HepG2 (cell line): ENCODE data around the gene STOM. TPM values are rescaled to one million over a fixed set of nuclear protein-coding genes. Genes with fewer than 3 reads are reported as not detected.

ENCODE experiments used
- ARNT2 ChIP-seq: sonication (generic); formaldehyde crosslinking; IDR thresholded peaks from 2 replicates; pipeline ENCODE4 v1.8.0; 2022; ENCODE audit warnings: mild to moderate bottlenecking, low read depth, missing genetic modification reagents, moderate library complexity
- ATF7-NPFF ChIP-seq: sonication (generic); formaldehyde crosslinking; IDR thresholded peaks from 2 replicates; pipeline ENCODE4 v1.8.1; 2023; ENCODE audit warnings: mild to moderate bottlenecking, low read depth, missing genetic modification reagents, moderate library complexity
- SMAD3 ChIP-seq: sonication (generic); formaldehyde crosslinking; IDR thresholded peaks from 2 replicates; pipeline ENCODE4 v1.4.0; 2020; ENCODE audit warnings: missing genetic modification reagents
- STAG1 ChIP-seq: sonication (generic); formaldehyde crosslinking; IDR thresholded peaks from 2 replicates; pipeline ENCODE4 v1.4.0; 2020; ENCODE audit warnings: missing genetic modification reagents
- TCF7 ChIP-seq: sonication (generic); IDR thresholded peaks from 2 replicates; pipeline ENCODE4 v1.6.1; 2016; ENCODE audit warnings: antibody characterized with exemption, low read depth
- ZNF30 ChIP-seq: sonication (generic); formaldehyde crosslinking; IDR thresholded peaks from 2 replicates; pipeline ENCODE4 v1.5.0; 2020; ENCODE audit warnings: mild to moderate bottlenecking, missing genetic modification reagents
- ZNF350 ChIP-seq: sonication (generic); formaldehyde crosslinking; IDR thresholded peaks from 2 replicates; pipeline ENCODE4 v1.4.0; 2020; ENCODE audit warnings: mild to moderate bottlenecking, low read depth, missing genetic modification reagents, borderline replicate concordance
- ZNF746 ChIP-seq: sonication (generic); formaldehyde crosslinking; IDR thresholded peaks from 2 replicates; pipeline ENCODE4 v1.8.0; 2022; ENCODE audit warnings: mild to moderate bottlenecking, missing genetic modification reagents
- ZSCAN21 ChIP-seq: sonication (generic); formaldehyde crosslinking; IDR thresholded peaks from 2 replicates; pipeline ENCODE4 v1.8.0; 2022; ENCODE audit warnings: mild to moderate bottlenecking, missing genetic modification reagents, moderate library complexity, borderline replicate concordance
- ZSCAN29 ChIP-seq: sonication (generic); formaldehyde crosslinking; conservative IDR thresholded peaks from 2 replicates; pipeline ENCODE4 v1.4.0; 2020; ENCODE audit warnings: mild to moderate bottlenecking, missing genetic modification reagents
- polyA plus RNA-seq, 8 experiments: library from polyadenylated mRNA; depleted of rRNA in 3 of 8; stranded (reverse) in 7 of 8; unstranded in 1 of 8; fragments of >200 nt; fragmentation: Illumina TruSeq in 4 of 8; extraction: Trizol in 4 of 8; gene quantifications; 2 replicates each; pipeline versions ENCODE4 v1.2.1 to v1.2.3, GENCODE V29; 2011 to 2016; ENCODE audit warnings: low read depth in 4 of 8, missing spikeins in 1 of 8, mixed read lengths in 1 of 8; ENCODE audit not compliant: insufficient read depth in 1 of 8
- total RNA-seq, 5 experiments: library from RNA; depleted of rRNA; stranded (reverse); fragments of >200 nt; fragmentation: Illumina TruSeq; extraction: Trizol; gene quantifications; 2 replicates each; pipeline ENCODE4 v1.2.3, GENCODE V29; 2016; ENCODE audit warnings: low read depth in 1 of 5
- TF ChIP-seq, protein P1 (sequence below): sonication (generic); formaldehyde crosslinking; IDR thresholded peaks from 2 replicates; pipeline ENCODE4 v1.4.0; 2020; ENCODE audit warnings: missing genetic modification reagents, borderline replicate concordance
- TF ChIP-seq, protein P2 (sequence below): sonication (generic); formaldehyde crosslinking; IDR thresholded peaks from 2 replicates; pipeline ENCODE4 v1.4.0; 2020; ENCODE audit warnings: missing genetic modification reagents, borderline replicate concordance
- TF ChIP-seq, protein P3 (sequence below): fragments of 450-650 bp; IDR thresholded peaks from 2 replicates; pipeline ENCODE4 v1.6.1; 2017
- TF ChIP-seq, protein P4 (sequence below): sonication (generic); formaldehyde crosslinking; IDR thresholded peaks from 2 replicates; pipeline ENCODE4 v1.8.0; 2022; ENCODE audit warnings: low read depth, missing genetic modification reagents

Gene STOM
- total and polyA plus RNA-seq, 2 of the 13 experiments (the other 11 are each of a cell fraction or from before 2014, with no cell fraction given): 43.6 to 165 TPM

DNA sequence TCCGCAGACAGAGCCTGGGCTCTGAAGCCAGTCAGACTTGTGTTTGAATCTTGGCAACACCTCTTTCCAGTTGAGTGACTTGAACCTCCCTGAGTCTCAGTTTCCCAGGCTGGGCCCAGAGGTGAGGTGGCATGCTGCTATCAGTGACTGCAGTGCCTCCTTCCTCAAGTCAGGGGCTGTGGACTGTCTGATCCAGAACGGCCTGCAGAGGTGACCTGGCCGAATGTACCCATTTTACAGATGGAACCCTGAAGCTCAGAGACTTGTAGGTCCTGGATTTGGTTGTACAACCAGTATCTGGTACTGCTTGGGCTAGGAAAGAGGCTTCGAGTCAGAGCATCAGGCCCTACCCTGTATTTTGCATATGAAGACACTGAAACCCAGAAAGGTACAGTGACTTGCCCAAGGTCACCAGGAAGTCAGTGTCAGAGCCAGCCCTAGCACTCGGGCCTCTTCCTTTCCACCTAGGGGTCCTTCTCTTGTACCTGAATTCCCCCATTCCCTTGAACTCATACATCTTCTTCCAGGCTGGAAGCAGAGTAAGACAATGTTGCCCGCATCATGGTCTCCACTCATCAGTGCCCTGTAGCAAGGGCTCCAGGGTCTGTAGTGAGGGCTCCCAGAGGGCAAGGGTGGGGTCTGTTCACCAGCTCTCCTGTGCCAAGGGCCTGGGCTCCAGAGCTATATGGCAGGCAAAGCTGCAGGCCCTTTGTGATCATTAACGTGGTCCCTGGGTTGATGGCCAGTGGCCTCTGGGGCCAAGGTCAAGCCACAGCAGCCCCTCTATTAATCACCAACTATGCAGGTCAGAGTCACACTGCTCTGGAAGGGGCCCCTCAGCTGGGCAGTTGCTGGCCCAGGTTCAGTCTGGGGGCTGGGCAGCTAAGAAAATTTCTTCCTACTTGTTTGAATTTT, 73.6 kb downstream of the STOM start (continued):
- TF ChIP-seq, protein P1, sequence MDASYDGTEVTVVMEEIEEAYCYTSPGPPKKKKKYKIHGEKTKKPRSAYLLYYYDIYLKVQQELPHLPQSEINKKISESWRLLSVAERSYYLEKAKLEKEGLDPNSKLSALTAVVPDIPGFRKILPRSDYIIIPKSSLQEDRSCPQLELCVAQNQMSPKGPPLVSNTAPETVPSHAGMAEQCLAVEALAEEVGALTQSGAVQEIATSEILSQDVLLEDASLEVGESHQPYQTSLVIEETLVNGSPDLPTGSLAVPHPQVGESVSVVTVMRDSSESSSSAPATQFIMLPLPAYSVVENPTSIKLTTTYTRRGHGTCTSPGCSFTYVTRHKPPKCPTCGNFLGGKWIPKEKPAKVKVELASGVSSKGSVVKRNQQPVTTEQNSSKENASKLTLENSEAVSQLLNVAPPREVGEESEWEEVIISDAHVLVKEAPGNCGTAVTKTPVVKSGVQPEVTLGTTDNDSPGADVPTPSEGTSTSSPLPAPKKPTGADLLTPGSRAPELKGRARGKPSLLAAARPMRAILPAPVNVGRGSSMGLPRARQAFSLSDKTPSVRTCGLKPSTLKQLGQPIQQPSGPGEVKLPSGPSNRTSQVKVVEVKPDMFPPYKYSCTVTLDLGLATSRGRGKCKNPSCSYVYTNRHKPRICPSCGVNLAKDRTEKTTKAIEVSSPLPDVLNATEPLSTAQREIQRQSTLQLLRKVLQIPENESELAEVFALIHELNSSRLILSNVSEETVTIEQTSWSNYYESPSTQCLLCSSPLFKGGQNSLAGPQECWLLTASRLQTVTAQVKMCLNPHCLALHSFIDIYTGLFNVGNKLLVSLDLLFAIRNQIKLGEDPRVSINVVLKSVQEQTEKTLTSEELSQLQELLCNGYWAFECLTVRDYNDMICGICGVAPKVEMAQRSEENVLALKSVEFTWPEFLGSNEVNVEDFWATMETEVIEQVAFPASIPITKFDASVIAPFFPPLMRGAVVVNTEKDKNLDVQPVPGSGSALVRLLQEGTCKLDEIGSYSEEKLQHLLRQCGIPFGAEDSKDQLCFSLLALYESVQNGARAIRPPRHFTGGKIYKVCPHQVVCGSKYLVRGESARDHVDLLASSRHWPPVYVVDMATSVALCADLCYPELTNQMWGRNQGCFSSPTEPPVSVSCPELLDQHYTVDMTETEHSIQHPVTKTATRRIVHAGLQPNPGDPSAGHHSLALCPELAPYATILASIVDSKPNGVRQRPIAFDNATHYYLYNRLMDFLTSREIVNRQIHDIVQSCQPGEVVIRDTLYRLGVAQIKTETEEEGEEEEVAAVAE: peak; percentile 30; the same call in 1 of the 2 replicates
- peak; percentile 71; the same call in 1 of the 2 replicates for TF ChIP-seq ZNF350
- no peak for TF ChIP-seq ZSCAN29
- no peak for TF ChIP-seq ATF7-NPFF (CRISPR knock-in tag)
- TF ChIP-seq ZNF746 (CRISPR knock-in tag): peak; percentile 80
- TF ChIP-seq SMAD3 (CRISPR knock-in tag): peak; percentile 68; the same call in 1 of the 2 replicates
- no peak for TF ChIP-seq TCF7
- TF ChIP-seq, protein P2, sequence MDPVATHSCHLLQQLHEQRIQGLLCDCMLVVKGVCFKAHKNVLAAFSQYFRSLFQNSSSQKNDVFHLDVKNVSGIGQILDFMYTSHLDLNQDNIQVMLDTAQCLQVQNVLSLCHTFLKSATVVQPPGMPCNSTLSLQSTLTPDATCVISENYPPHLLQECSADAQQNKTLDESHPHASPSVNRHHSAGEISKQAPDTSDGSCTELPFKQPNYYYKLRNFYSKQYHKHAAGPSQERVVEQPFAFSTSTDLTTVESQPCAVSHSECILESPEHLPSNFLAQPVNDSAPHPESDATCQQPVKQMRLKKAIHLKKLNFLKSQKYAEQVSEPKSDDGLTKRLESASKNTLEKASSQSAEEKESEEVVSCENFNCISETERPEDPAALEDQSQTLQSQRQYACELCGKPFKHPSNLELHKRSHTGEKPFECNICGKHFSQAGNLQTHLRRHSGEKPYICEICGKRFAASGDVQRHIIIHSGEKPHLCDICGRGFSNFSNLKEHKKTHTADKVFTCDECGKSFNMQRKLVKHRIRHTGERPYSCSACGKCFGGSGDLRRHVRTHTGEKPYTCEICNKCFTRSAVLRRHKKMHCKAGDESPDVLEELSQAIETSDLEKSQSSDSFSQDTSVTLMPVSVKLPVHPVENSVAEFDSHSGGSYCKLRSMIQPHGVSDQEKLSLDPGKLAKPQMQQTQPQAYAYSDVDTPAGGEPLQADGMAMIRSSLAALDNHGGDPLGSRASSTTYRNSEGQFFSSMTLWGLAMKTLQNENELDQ (CRISPR knock-in tag): no peak
- TF ChIP-seq, protein P3, sequence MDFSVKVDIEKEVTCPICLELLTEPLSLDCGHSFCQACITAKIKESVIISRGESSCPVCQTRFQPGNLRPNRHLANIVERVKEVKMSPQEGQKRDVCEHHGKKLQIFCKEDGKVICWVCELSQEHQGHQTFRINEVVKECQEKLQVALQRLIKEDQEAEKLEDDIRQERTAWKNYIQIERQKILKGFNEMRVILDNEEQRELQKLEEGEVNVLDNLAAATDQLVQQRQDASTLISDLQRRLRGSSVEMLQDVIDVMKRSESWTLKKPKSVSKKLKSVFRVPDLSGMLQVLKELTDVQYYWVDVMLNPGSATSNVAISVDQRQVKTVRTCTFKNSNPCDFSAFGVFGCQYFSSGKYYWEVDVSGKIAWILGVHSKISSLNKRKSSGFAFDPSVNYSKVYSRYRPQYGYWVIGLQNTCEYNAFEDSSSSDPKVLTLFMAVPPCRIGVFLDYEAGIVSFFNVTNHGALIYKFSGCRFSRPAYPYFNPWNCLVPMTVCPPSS: no peak
- no peak for TF ChIP-seq ZNF30 (CRISPR knock-in tag)
- TF ChIP-seq STAG1 (CRISPR knock-in tag): no peak
- TF ChIP-seq, protein P4, sequence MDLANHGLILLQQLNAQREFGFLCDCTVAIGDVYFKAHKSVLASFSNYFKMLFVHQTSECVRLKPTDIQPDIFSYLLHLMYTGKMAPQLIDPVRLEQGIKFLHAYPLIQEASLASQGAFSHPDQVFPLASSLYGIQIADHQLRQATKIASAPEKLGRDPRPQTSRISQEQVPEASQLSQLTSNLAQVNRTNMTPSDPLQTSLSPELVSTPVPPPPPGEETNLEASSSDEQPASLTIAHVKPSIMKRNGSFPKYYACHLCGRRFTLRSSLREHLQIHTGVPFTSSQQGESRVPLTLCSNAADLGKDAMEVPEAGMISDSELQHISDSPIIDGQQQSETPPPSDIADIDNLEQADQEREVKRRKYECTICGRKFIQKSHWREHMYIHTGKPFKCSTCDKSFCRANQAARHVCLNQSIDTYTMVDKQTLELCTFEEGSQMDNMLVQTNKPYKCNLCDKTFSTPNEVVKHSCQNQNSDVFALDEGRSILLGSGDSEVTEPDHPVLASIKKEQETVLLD: no peak
- peak; percentile 44; the same call in 1 of the 2 replicates for TF ChIP-seq ARNT2 (CRISPR knock-in tag)
- TF ChIP-seq ZSCAN21 (CRISPR knock-in tag): 0 out of 2 replicates have a peak, but pooled peaks have one; percentile 16
